Coronary artery (tissue), 2 donors: Measurements from ENCODE around the gene HES4.
"Not testable (repeated sequence)": the region's sequence is repeated elsewhere in the genome, so short reads cannot be mapped to it uniquely, and the experiment has no call there.

ENCODE experiments used
- DNase-seq: peaks from one replicate; pipeline ENCODE4 v3.0.0-alpha.2; 2017; ENCODE audit warnings: low spot score
- H3K27ac ChIP-seq, 2 donors: fragments of 200-600 bp; sonication (generic); one replicate each; pipeline ENCODE4 v1.5.1; 2016 to 2019
- H3K4me3 ChIP-seq: fragments of 200-600 bp; sonication (generic); 2 replicates; pipeline ENCODE4 v1.5.1; 2016; ENCODE audit warnings: mild to moderate bottlenecking, moderate library complexity
- TF ChIP-seq, protein P1 (sequence below): fragments of 200-600 bp; sonication (generic); IDR thresholded peaks from one replicate; pipeline ENCODE4 v1.5.1; 2019; ENCODE audit warnings: antibody characterized with exemption

HES4 gene

DNA sequence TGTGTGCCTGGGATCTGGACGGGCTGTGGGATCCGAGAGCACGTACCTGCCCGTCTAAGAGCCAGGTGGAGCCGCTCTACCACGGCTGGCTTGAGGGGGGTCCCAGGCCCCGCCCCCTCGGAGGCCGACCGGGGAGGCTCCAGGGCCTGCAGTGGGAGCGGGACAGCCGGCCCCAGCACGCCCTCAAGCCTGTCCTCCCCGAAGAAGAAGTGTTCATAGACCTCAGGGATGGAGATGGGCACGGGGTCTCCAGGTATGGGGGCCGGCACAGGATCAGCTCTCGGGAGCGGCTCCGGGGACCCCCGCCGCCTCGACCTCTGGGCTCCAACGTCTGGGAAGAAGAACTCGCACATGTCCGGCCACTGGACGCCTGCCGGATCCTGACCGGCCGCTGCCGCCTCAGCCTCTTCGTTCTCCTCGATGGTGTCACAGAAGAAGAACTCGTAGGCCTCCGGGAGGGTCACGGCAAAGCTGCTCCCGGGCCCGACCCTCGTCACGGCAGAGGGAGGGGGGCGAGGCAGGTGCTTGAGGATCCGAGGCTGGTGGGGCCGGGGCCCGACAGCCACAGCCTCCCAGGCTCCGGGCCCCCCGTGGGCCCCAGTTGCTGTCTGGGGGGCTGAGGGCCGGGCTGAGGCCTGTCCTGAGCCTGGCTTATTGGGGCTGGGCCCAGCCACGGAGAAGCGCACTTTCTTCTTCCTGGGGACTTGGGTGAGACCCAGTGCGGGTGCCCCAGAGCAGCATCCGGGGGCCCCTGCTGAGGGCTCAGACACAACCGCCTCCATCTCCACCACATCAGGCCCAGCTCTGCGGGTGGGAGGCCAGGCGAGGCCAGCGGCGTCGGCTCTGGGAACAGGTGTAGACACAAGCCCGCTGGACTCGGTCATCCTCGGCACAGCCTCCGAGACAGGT, 20.8 kb downstream of the HES4 start:
- no peak overlapping the region for H3K27ac ChIP-seq
- no peak for DNase-seq
- TF ChIP-seq, protein P1, sequence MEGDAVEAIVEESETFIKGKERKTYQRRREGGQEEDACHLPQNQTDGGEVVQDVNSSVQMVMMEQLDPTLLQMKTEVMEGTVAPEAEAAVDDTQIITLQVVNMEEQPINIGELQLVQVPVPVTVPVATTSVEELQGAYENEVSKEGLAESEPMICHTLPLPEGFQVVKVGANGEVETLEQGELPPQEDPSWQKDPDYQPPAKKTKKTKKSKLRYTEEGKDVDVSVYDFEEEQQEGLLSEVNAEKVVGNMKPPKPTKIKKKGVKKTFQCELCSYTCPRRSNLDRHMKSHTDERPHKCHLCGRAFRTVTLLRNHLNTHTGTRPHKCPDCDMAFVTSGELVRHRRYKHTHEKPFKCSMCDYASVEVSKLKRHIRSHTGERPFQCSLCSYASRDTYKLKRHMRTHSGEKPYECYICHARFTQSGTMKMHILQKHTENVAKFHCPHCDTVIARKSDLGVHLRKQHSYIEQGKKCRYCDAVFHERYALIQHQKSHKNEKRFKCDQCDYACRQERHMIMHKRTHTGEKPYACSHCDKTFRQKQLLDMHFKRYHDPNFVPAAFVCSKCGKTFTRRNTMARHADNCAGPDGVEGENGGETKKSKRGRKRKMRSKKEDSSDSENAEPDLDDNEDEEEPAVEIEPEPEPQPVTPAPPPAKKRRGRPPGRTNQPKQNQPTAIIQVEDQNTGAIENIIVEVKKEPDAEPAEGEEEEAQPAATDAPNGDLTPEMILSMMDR, result no peak
- H3K4me3 ChIP-seq, result no peak overlapping the region

DNA sequence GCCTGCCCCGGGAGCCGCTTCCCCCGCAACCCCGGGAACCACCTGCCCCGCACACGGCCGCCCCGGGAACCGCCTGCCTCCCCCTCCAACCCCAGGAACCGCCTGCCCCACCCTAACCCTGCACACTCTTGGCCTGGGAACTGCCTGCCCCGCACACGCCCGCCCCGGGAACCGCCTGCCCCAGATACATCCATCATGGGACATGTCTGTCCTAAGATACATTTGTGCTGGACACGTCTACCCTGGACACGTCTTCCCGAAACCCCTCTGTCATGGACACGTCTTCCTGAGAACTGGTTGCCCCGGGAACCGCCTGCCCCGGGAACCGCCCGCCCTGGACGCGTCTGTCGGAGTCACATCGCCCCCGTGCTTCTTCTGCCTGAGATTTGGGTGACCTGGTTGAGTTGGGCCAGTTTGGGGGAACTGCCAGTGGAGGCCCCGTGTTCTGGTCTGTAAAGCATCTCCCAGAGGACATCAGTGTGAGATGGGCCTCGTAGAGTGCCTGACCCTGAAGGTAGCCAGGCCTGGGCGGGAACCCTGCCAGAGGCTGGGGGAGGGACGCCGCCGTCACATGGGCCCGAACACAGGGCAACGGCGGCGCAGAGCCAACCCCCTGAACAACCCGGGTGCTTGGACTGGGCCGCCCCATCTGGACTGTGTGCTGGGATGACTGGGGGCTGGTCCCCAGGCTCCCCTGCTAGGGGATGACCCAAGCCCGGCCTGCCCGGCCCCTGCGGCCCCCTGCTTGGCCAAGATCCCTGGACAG, 21.6 kb downstream of the HES4 start:
- TF ChIP-seq, protein P1, result no peak
- no peak overlapping the region for H3K4me3 ChIP-seq
- H3K27ac ChIP-seq, result no peak overlapping the region
- no peak for DNase-seq

DNA sequence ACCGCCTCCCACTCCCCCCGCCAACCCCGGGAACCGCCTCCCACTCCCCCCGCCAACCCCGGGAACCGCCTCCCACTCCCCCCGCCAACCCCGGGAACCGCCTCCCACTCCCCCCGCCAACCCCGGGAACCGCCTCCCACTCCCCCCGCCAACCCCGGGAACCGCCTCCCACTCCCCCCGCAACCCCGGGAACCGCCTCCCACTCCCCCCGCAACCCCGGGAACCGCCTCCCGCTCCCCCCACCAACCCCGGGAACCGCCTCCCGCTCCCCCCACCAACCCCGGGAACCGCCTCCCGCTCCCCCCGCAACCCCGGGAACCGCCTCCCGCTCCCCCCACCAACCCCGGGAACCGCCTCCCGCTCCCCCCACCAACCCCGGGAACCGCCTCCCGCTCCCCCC, 23.1 kb downstream of the HES4 start:
- H3K4me3 ChIP-seq, H3K27ac ChIP-seq, DNase-seq: not testable (repeated sequence)

DNA sequence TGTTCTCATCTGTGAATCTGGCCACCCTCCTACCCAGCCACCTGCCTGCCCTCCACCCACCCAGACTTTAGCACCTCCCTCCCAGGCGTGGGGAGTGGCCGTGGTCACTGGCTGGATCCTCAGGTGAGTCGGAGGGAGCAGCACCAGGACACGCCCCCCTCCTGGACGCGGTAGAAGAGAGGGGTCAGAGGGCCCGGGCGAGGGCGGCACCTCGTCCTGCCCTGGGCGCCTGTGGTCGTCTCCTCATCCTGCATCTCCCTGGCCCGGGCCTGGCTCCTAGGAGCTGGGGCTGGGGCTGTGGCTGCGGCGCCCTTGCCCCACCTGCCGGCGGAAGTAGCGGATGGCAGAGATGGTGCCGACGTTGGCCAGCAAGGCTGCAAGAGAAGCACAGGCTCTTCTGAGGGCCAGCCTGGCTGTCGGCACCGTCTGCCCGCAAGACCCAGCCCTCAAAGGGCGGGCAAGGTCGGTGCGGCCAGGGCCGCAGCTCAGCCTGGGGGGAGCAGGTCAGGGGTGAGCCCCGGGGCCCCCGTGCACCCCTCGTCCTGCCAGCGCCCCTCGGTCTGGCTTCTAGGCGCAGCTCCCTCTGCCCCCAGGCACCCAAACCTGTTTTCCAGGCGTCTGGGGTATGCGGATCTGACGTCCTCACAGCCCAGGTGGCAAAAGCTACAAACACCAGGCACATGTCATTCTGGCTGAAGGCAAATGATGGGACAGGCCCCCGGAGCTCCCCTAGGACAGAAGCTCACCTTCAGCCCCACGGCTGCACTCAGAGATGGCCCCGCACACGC, 23.8 kb downstream of the HES4 start:
- DNase-seq, result no peak
- TF ChIP-seq, protein P1, result peak; percentile 36
- Histone ChIP-seq H3K4me3 (peak overlapping the region; percentile 60), H3K27ac (no peak overlapping the region)

DNA sequence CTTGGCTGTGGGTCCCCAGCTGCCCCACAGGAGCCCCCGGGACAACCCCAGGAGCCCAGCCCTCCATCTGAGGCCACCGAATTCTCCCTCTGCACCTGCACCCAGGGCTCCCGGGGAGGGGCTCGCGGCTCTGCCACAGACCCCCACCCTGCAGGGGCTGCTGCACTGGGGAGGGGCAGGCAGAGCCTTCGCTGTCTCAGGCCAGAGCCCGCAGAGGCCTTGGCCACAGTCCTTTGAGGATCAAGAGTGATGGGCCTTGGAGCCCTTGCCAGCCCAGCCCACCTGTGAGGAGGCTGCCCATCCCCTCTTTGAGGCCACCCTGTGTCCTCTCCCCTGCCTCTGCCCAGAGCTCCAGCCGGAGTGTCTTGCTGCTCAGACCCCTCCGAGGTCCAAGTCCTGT, 24.5 kb downstream of the HES4 start:
- TF ChIP-seq, protein P1, result no peak
- DNase-seq, result no peak
- no peak overlapping the region for H3K27ac ChIP-seq
- H3K4me3 ChIP-seq, result no peak overlapping the region

DNA sequence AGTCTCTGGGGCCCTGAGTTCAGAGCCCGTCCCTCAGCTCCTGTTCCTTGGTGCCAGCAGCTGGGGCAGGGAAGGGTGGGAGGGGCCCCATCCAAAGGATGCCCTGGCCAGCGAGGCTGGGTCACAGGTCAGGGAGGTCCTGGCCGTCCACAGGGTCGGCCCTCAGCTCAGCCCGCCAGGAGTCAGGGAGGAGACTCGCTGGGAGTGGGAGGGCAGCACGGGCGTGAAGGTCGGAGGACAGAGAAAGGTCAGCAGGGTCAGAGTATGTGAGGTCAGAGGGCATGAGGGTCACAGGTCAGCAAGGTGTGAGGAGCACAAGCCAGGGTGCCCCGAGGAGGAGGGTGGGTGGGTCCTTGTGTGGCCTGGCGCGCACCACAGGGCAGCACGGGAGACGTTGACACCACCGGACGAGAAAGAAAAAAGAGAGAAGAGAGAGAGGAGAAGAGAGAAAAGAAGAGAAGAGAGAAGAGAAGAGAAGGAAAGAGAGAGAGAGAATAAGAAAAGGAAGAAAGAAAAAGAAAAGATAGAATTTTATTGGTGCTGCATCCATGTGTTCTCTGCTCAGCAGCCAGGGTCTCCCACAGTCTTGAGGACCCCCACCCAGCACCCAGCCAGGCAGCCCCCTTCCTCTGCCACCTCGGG, 25.1 kb downstream of the HES4 start:
- Histone ChIP-seq H3K27ac (no peak overlapping the region), H3K4me3 (no peak overlapping the region)
- TF ChIP-seq, protein P1, result no peak
- DNase-seq, result no peak

DNA sequence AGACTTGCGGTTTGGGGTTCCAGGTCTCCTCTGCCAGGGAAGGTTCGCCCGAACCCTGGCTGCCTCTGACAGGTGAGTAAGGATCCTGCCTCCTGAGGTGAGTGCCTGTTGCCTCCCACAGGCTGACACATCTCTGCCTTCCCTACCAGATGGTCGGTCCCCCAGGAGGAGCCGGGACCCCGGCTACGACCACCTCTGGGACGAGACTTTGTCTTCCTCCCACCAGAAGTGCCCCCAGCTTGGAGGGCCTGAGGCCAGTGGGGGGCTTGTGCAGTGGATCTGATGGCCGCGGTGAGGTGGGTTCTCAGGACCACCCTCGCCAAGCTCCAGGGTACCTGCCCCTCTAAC, 25.6 kb downstream of the HES4 start:
- TF ChIP-seq, protein P1, result no peak
- no peak overlapping the region for H3K4me3 ChIP-seq
- H3K27ac ChIP-seq, result no peak overlapping the region
- no peak for DNase-seq
